Inflammatory macrophage (primary cell): ENCODE results near the gene CNST.
"Not testable (repeated sequence)": the region's sequence is repeated elsewhere in the genome, so short reads cannot be mapped to it uniquely, and the experiment has no call there.

ENCODE experiments used
- DNase-seq, 2 donors: peaks; one replicate each; pipeline ENCODE4 v3.0.0-alpha.2; 2020 to 2022

The CNST gene

DNA sequence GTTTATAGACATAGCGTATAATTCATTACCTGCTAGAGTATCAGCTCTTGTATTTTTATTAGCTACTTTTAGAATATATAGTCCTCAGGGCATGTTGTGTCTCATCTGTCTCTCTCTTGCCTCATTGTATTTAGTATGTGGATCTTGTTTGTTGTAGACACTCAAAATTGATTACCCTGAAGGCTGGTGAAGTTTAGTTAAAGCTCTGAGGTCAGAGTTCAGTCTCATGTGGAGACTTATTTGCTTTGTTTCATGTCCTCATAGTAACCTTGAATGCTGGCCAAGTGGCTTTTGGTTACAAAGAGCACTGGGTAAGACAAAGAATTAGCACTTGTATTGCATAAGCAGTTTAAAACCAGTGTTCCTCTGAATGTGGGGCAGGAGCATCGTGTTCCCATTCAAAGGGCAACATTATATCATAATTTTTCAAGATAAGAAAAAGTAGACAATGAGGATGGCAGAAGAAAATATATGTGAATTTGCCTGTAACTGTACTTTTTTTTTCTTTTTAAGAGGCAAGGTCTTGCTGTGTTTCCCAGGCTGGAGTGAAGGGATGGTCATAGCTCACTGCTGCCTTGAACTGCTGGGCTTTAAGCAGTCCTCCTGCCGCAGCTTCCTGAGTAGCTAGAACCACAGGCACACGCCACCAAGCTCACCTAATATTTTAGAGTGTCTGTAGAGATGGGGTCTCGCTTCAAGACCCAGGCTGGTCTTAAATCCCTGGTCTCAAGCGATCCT lies 17.4 kb downstream of the CNST start:
- DNase-seq = peak in 1 of 2 donors; percentile 33

DNA sequence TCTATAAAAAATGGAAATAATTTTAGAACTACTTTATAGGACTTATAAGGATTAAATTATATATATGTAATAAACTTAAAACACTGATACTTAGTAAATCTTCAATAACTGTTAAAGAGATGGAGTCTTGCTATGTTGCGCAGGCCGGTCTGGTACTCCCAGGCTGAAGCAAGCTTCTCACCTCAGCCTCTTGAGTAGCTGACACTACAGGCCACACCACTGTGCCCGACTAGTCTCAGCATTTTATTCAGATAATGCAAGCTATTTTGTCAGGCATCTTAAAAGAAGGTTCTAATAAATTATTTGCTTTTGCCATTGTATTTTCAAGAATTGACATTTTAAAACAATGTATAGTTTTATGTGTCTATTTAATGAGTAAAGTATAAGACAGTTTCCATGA lies 20.8 kb downstream of the CNST start:
- no peak for DNase-seq

DNA sequence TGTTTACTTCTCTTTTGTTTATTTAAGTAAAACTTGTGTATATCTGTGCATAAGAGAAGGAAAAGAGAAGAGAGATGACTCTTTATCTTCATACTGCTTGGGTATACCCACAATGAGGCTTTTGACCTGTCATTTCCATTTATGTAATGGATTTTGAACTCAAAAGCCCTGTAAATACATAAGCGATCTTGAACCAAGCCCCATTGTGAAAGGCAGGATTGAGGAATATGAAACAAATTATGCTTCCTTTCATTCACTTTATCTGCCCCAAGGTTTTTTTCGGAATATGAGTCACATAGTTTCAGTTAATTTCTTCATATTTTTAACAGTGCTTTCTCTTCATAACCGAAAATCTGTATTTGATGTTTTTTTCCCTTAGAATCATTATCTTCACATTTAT lies 21.4 kb downstream of the CNST start:
- DNase-seq = peak; percentile 57 to 90

GRCh38 chr1:246588159-246588721 lies 22.0 kb downstream of the CNST start:
- peak in 1 of 2 donors; percentile 59 for DNase-seq

GRCh38 chr1:246589919-246590318 lies 23.7 kb downstream of the CNST start:
- DNase-seq = not testable (repeated sequence)

DNA sequence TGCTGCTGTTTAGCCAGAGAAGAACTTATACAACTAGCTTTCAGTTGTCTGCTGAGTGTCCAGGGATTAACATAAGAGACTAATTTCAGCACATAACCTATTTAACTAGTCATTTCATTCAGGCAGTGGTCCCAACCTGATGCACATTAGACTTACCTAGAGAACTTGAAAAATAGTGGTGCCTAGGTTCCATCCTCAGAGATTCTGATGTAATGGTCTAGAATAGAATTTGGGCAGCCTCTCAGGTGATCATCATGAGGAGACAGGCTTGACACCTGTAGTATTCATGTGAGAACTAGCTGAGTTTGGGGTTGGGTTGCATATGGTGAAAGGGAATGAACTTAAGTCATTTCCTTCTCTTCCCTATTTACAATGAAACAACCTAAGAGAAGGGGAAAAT lies 24.8 kb downstream of the CNST start:
- no peak for DNase-seq

- no peak for DNase-seq
These were observed 25.2 kb downstream of the CNST start for GRCh38 chr1:246591504-246591903.

DNA sequence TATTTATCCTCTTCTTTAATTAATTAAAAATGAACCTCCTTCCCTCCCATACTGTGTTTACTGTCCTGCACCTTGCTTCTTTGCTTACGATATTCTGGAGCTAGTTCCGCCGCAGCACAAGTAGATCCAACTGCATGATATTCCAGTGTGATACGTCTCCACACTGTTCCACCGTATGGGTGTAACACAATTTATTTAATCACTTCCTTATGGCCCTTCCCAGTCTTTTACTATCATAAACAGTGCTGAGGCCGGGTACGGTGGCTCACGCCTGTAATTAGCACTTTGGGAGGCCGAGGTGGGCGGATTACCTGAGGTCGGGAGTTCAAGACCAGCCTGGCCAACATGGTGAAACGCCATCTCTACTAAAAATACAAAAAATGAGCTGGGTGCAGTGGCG lies 25.7 kb downstream of the CNST start:
- no peak for DNase-seq

DNA sequence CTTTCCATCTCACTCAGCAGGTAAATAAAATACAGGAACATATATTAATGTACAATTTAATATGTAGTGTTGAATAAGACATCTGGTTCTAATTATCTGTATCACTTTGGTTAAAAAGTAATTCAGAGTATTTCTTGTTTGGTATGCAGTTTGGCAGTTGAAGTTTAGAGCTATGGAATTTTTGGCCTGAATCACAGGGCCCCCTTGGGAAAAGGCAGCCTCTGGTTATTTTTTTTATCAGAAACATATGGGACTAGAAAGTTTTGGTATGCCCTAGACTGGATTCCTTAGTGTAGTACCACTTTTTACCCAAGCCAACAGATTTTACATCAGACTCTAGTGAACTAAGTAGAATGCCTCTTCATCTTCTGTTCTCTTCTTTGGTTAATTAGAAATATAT lies 26.4 kb downstream of the CNST start:
- DNase-seq = no peak

DNA sequence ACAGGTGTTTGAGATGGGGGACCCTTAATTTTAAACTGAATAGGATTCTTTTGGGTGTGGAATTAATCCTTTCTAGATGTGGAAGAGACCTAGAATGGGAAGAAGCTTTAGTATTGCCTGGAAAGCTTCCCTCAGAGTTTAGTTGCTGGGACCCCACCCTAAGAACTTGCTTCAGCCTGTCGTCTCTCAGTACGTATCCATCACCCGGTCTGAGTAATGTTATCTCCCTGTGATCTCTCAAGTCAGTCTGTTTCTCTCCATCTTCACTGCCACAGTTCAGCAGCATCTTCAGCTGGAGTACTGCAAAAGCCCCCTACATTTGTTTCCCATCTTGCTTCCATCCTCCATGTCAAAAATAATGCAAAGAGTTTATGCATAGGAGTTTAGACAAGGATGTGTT lies 28.9 kb downstream of the CNST start:
- DNase-seq = no peak

GRCh38 chr1:246597340-246597739 lies 31.1 kb downstream of the CNST start:
- DNase-seq = no peak

DNA sequence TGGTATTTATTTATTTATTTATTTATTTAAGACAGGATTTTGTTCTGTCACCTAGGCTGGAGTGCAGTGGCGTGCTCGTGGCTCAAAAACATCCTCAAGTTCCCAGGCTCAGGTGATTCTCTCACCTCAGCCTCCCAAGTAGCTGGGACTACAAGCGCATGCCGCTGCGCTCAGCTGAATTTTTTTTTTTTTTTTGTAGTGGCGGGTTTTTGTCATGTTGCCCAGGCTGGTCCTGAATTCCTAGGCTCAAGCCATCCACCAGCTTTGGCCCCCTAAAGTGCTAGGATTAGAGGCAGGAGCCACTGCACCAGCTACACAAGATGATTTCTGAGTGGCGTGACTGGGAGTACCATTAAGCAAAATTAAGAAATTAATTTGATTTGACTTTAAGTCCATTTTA lies 31.7 kb downstream of the CNST start:
- no peak for DNase-seq

GRCh38 chr1:246599315-246599714 lies 33.1 kb downstream of the CNST start:
- peak; percentile 54 to 62 for DNase-seq

DNA sequence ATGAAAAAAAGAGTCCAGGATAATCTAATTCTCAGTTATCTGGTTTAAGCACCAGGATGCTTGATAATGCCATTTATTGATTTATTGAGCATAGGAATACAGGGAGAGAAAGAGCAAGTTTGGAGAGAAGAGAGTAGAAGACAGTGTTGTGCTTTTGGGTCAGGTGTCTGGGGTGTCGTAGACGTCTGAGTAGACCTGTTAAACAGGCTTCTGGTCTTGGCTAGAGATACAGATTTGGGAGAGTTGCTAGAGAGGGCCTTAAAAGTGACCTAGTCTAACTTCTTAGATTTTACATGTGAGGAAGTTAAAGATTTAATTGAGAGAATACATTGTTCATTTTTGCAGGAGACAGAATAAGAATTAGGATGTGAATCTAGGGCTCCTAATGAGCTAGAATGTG lies 34.3 kb downstream of the CNST start:
- DNase-seq = no peak

DNA sequence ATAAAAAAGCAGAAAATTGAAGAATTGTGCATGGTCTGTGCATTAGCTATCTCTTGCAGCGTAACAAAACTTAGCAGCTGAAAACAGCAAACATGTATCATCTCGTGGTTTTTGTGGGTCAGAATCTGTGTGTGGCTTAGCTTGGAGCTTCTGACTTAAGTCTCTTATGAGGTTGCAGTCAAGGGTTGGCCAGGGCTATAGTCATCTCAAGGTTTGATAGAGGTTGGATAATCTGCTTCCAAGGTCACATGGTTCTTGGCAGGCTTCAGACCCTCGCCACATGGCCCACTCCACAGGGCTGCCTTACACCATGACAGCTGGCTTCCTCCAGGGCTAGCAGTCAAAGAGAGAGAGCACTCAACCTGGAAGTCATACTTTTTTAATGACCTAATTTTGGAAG lies 35.9 kb downstream of the CNST start:
- DNase-seq = no peak

DNA sequence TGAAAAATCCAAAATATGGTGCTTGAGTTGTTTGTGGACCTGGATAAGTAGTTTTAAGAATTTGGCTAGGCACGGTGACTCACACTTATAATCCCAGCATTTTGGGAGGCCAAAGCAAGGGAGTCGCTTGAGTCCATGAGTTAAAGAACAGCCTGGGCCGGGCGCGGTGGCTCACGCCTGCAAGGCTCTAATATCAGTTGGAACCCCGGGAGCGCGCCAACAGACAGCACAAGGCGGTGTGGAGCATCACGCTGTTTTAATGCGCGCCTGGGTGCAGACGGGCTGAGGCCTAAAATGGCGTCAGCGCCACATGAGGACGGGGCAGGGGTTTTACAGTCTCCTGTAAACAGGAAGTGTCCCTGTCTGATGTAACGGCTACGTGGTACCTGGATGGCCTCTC lies 39.0 kb downstream of the CNST start:
- DNase-seq = not testable (repeated sequence)

GRCh38 chr1:246607462-246607861 lies 41.2 kb downstream of the CNST start:
- no peak for DNase-seq

DNA sequence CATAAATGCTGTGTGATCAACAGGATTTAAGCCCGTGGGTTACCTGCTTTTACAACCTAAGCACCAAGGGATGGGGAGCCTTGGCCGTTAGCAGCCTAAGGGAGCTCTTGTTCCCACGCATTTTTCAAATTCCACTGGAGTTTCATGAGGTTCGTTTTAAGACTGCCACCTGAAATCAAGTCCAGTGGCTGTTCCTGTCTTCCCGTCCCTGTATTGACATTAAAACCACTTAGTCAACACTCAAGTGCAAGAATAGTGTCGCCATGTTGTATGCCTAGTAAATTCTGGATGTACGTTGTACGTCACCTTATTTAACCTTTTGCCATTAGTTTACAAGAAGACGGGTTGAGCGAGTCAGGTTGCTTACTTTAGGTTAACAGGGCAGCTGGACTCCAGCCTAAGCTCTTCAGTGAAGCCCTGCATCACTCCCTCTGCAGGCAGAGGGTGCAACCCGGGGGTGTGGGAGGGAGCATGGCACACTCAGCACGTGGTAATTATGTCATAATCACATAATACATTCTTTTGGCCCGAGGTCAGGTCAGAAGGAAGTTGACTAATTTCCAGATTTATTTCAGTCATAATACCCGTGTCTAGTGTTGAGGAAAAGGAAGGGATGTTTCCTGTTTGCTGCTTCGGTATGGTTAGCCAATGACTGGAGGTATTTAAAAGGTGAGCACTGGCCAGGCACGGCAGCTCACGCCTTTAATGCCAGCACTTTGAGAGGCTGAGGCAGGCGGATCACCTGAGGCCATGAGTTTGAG lies 42.5 kb downstream of the CNST start:
- DNase-seq = peak; percentile 92 to 96

DNA sequence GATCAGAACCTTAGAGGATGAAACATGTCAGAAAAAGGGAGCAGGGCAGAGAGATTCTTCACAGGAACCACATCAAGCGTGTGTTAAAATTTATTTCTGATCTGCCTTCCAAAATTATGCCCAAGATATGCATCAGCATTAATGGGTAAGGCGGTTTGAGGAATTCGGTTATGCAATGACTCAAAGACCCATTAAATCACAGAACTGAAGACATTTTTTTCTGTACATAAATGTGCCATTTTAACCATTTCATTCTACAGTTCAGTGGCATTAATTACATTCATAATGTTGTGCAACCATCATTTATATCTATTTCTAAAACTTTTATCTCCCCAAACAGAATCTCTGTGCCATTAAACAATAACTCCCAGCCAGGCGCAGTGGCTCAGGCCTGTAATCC lies 43.4 kb downstream of the CNST start:
- DNase-seq = no peak

DNA sequence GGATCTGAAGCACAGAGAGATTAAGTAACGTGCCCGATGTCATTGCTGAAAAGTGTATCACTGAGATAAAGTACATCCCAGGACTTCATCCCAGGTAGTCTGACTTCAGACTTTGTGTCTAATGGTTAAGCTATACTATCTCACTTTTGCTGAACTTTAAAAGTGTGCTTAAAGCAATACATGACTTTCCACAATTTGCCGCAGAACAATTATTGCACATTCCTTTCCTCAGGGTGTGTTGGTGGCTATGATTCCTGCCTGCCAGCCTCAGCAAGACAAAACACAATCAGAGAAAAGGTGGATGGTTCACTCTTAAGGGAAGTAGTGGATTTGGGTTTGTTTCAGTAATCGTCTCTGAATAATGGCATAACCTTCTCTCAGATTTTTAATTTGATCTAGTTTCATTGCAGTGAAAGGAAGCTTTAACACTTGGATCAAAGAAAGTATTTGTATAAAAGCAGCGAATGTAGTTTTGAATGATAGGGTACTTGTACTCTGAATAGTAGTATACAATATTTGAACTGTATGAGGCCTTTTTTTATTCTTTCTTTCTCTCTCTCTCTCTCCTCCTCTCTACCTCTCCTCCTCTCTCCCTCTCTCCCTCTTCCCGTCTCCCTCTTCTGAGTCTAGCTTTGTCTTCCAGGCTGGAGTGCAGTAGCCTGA lies 47.0 kb downstream of the CNST start:
- no peak for DNase-seq

- no peak for DNase-seq
These were observed 50.9 kb downstream of the CNST start for GRCh38 chr1:246617156-246617555.

- DNase-seq = no peak
These were observed 51.5 kb downstream of the CNST start for GRCh38 chr1:246617768-246618167.

- DNase-seq = no peak
These were observed 52.1 kb downstream of the CNST start for GRCh38 chr1:246618240-246618808.
